ENCODE results near the gene KYNU.

The KYNU gene

DNA sequence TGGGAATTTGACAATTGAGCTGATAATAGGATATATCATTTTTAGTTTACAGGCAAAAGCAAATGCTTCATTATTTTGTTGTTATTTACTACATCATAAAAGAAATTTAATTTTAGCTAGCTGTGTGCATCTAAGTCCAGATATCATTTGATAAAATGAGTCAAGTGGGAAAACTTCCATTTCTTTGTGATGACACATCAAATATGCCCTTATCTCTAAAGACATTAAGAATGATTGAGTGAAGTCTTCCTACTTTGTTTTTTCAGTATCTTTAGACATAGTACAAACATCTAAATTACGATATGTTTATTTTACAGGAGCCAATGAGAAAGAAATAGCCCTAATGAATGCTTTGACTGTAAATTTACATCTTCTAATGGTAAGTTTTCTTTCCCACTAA is 77.0 kb downstream of the KYNU start:
- H3K27ac ChIP-seq (ENCODE audit: low read length), result no peak overlapping the region
- no peak overlapping the region for H2AFZ ChIP-seq (ENCODE audit: low read depth, low read length)
- H3K4me3 ChIP-seq (ENCODE audit: low read depth in 1 of 2, low read length in 2 of 2), result no peak overlapping the region
- no peaks in the 10 kb centered on the region for H3K36me3 ChIP-seq (ENCODE audit: insufficient read depth, low read length)
- no peaks in the 10 kb centered on the region for H3K79me2 ChIP-seq (ENCODE audit: insufficient read depth, low read length)
- TF ChIP-seq, protein P1, sequence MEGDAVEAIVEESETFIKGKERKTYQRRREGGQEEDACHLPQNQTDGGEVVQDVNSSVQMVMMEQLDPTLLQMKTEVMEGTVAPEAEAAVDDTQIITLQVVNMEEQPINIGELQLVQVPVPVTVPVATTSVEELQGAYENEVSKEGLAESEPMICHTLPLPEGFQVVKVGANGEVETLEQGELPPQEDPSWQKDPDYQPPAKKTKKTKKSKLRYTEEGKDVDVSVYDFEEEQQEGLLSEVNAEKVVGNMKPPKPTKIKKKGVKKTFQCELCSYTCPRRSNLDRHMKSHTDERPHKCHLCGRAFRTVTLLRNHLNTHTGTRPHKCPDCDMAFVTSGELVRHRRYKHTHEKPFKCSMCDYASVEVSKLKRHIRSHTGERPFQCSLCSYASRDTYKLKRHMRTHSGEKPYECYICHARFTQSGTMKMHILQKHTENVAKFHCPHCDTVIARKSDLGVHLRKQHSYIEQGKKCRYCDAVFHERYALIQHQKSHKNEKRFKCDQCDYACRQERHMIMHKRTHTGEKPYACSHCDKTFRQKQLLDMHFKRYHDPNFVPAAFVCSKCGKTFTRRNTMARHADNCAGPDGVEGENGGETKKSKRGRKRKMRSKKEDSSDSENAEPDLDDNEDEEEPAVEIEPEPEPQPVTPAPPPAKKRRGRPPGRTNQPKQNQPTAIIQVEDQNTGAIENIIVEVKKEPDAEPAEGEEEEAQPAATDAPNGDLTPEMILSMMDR (IDR thresholded peaks at IDR 0.05; ENCODE audit: borderline replicate concordance, extremely low read depth, low read length, poor library complexity, severe bottlenecking), result no peak
- TF ChIP-seq EZH2 (IDR thresholded peaks at IDR 0.05; ENCODE audit: borderline replicate concordance, low read depth, low read length, severe bottlenecking), result no peak
- H3K9me3 ChIP-seq (ENCODE audit: insufficient read depth, low read length, severe bottlenecking), result peaks cover 2% of the 10 kb centered on the region
- no peaks in the 10 kb centered on the region for H4K20me1 ChIP-seq (ENCODE audit: insufficient read depth, low read length)
- no peak overlapping the region for H3K9ac ChIP-seq (ENCODE audit: low read depth, low read length)
- no peak overlapping the region for H3K4me2 ChIP-seq (ENCODE audit: insufficient read depth, low read length)
- ATAC-seq (ENCODE audit: insufficient read depth, low read depth) (no peak), DNase-seq (no peak)
- no peaks in the 10 kb centered on the region for H3K27me3 ChIP-seq (ENCODE audit: insufficient read depth, low read length, poor library complexity)
- H3K4me1 ChIP-seq (ENCODE audit: insufficient read depth, low read length), result no peaks in the 10 kb centered on the region

DNA sequence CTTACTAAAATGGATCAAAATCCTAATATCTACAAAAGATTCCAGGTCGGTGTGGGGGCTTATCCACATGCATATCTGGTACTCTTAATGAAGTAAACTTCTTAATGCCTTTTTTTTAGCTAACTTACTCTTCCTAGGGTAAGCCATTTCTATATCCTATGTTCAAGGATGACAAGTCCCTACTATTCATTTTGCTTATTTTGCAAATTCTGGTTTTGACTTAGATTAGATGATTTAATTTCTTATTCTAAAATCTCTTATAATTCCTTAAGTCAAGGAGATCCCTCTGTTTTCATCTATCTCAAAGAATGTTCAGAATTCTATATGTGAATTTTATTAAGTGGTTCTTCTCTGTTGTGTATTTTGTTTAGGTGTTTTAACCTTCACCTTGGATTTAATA is 79.7 kb downstream of the KYNU start:
- Histone ChIP-seq H4K20me1 (ENCODE audit: insufficient read depth, low read length) (no peaks in the 10 kb centered on the region), H3K27ac (ENCODE audit: low read length) (no peak overlapping the region), H3K4me2 (ENCODE audit: insufficient read depth, low read length) (no peak overlapping the region), H3K9ac (ENCODE audit: low read depth, low read length) (no peak overlapping the region), H3K4me3 (ENCODE audit: low read depth in 1 of 2, low read length in 2 of 2) (no peak overlapping the region), H2AFZ (ENCODE audit: low read depth, low read length) (no peak overlapping the region), H3K4me1 (ENCODE audit: insufficient read depth, low read length) (no peaks in the 10 kb centered on the region), H3K27me3 (ENCODE audit: insufficient read depth, low read length, poor library complexity) (no peaks in the 10 kb centered on the region), H3K36me3 (ENCODE audit: insufficient read depth, low read length) (no peaks in the 10 kb centered on the region), H3K9me3 (ENCODE audit: insufficient read depth, low read length, severe bottlenecking) (no peaks in the 10 kb centered on the region), H3K79me2 (ENCODE audit: insufficient read depth, low read length) (no peaks in the 10 kb centered on the region)
- ATAC-seq (ENCODE audit: insufficient read depth, low read depth) (no peak), DNase-seq (no peak)
- TF ChIP-seq, protein P1 (IDR thresholded peaks at IDR 0.05; ENCODE audit: borderline replicate concordance, extremely low read depth, low read length, poor library complexity, severe bottlenecking), result no peak
- no peak for TF ChIP-seq EZH2 (IDR thresholded peaks at IDR 0.05; ENCODE audit: borderline replicate concordance, low read depth, low read length, severe bottlenecking)

DNA sequence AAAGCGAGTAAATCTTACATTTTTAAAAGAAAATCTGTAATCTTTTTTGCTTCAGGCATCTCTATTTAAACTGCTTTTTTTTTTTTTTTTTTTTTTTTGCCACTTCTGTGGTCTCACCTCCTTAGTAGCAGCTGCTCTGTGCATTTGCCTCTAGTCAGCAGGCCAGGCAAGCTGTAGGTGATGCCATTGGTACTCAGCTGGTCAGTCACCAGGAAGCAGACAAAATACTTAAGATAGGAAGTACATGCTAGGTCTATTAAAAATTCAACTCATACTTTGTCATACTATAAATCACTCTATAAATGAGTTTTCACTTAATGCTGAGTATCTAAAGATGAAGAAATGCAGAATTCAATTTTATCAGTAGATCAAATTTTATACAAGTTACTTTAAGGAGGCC is 83.7 kb downstream of the KYNU start:
- H3K27ac ChIP-seq (ENCODE audit: low read length), result no peak overlapping the region
- no peak for TF ChIP-seq EZH2 (IDR thresholded peaks at IDR 0.05; ENCODE audit: borderline replicate concordance, low read depth, low read length, severe bottlenecking)
- TF ChIP-seq, protein P1 (IDR thresholded peaks at IDR 0.05; ENCODE audit: borderline replicate concordance, extremely low read depth, low read length, poor library complexity, severe bottlenecking), result no peak

DNA sequence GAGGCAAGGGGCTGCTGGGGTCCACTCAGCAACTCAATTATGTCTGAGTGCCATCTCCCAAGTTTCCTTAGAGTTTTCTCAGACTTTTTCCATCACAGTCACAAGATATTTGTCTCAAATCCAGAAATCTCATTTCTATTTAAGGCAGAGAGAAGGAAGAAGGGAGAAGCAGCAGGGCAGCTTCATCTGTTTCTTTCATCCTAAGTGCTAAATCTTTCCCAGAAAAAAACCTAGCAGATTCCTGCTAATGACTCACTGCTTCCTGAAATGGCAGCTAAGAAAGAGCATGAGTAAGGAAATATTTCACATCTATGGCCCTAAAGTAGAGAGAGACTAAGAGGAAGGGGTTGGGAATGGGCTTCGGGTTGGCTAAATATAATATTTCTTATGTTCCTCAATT is 88.0 kb downstream of the KYNU start:
- Histone ChIP-seq H3K27ac (ENCODE audit: low read length) (no peak overlapping the region), H4K20me1 (ENCODE audit: insufficient read depth, low read length) (no peaks in the 10 kb centered on the region), H2AFZ (ENCODE audit: low read depth, low read length) (no peak overlapping the region), H3K4me2 (ENCODE audit: insufficient read depth, low read length) (no peak overlapping the region), H3K9ac (ENCODE audit: low read depth, low read length) (no peak overlapping the region), H3K27me3 (ENCODE audit: insufficient read depth, low read length, poor library complexity) (no peaks in the 10 kb centered on the region), H3K36me3 (ENCODE audit: insufficient read depth, low read length) (no peaks in the 10 kb centered on the region), H3K4me1 (ENCODE audit: insufficient read depth, low read length) (no peaks in the 10 kb centered on the region), H3K79me2 (ENCODE audit: insufficient read depth, low read length) (no peaks in the 10 kb centered on the region), H3K4me3 (ENCODE audit: low read depth in 1 of 2, low read length in 2 of 2) (no peak overlapping the region), H3K9me3 (ENCODE audit: insufficient read depth, low read length, severe bottlenecking) (no peaks in the 10 kb centered on the region)
- ATAC-seq (ENCODE audit: insufficient read depth, low read depth) (no peak), DNase-seq (no peak)
- TF ChIP-seq, protein P1 (IDR thresholded peaks at IDR 0.05; ENCODE audit: borderline replicate concordance, extremely low read depth, low read length, poor library complexity, severe bottlenecking), result no peak
- TF ChIP-seq EZH2 (IDR thresholded peaks at IDR 0.05; ENCODE audit: borderline replicate concordance, low read depth, low read length, severe bottlenecking), result no peak

More for the DNA sequence above, 83.7 kb downstream of the KYNU start:
- Histone ChIP-seq H3K27me3 (ENCODE audit: insufficient read depth, low read length, poor library complexity) (no peaks in the 10 kb centered on the region), H3K79me2 (ENCODE audit: insufficient read depth, low read length) (no peaks in the 10 kb centered on the region), H4K20me1 (ENCODE audit: insufficient read depth, low read length) (no peaks in the 10 kb centered on the region), H2AFZ (ENCODE audit: low read depth, low read length) (no peak overlapping the region), H3K4me2 (ENCODE audit: insufficient read depth, low read length) (no peak overlapping the region), H3K4me3 (ENCODE audit: low read depth in 1 of 2, low read length in 2 of 2) (no peak overlapping the region), H3K4me1 (ENCODE audit: insufficient read depth, low read length) (no peaks in the 10 kb centered on the region), H3K9ac (ENCODE audit: low read depth, low read length) (no peak overlapping the region), H3K36me3 (ENCODE audit: insufficient read depth, low read length) (no peaks in the 10 kb centered on the region), H3K9me3 (ENCODE audit: insufficient read depth, low read length, severe bottlenecking) (no peaks in the 10 kb centered on the region)
- DNase-seq, result no peak
- no peak for ATAC-seq (ENCODE audit: insufficient read depth, low read depth)

Measured in DND-41 (cell line).